ENCODE measurements around the gene LRP8.

Gene LRP8

DNA sequence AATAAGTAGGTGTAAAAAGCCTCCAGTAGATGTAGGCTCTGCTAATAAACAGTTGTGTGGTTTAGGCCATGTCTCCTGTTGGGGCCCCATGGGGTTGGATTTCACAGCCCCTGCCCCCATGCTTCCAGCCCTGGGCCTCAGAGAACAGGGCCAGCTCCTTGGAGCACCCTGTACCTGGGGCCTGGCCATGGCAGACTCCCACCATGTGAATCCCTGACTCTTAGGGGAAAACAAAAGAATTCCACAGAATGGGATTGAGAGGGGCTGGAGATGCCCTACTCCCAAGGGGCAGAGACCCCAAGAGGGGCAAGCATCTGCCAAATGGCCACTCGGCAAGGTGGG lies 11.5 kb downstream of the LRP8 start:
- peak overlapping the region; percentile 81 for H3K27ac ChIP-seq
- no peaks in the 10 kb centered on the region for H3K9me3 ChIP-seq
- H3K4me2 ChIP-seq, result peak overlapping the region; percentile 97
- H3K4me3 ChIP-seq, result peak overlapping the region; percentile 52
- peaks cover 98% of the 10 kb centered on the region for H4K20me1 ChIP-seq
- peaks cover 100% of the 10 kb centered on the region for H3K4me1 ChIP-seq
- H3K36me3 ChIP-seq, result peaks cover 55% of the 10 kb centered on the region
- no peaks in the 10 kb centered on the region for H3K27me3 ChIP-seq
- peak overlapping the region; percentile 71 for H3K9ac ChIP-seq
- no peak for TF ChIP-seq Cebpa-rat (IDR thresholded peaks at IDR 0.05)

DNA sequence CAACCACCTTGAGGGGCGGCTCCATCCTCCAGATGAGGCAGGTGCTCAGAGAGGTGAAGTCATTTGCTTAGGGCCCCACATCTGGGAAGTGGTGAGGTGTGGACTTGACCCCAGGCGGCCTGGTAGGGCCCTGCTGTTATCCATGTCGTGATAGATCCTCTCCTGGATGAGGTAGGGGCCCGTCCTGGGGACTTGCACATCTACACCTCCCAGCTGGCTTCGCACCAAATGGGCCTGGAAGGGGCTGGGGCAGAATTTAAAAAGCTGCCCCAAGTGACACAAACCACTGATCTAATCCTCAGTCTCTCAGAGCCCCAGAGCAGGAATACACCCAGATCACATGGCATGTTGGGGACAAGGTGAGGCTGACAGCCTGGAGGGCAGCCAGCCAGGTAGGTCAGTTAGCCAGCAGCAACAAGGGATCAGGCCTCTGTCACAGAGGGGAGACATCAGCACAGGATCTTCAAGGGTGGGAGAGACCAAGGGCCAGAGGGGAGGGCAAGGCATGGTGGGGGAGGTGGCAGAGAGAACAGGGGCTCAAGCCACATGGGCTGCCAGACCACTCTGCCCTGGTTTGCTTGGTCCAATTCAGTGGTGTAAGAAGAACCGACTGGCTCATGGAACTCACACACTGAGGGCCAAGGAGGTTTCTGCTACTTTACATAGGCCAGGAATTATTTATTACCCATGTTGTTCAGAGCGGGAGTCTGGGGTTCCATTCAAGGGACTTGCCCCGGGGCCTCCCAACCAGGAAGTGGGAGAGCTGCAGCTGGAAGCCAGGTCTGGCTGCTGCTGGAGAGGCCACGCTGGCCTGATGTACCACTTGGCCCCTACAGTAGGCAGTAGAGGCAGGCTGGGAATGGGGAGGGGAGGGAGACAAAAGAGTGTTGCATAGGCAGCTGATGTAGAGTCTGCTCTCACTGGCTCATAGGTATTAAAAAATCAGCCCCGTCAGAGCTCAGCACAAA lies 12.1 kb downstream of the LRP8 start:
- Histone ChIP-seq H3K9me3 (no peaks in the 10 kb centered on the region), H3K27ac (peak overlapping the region; percentile 81), H3K4me1 (peaks cover 100% of the 10 kb centered on the region), H3K4me3 (peak overlapping the region; percentile 52), H3K9ac (peak overlapping the region; percentile 71), H3K27me3 (no peaks in the 10 kb centered on the region), H3K36me3 (peaks cover 53% of the 10 kb centered on the region), H4K20me1 (peaks cover 98% of the 10 kb centered on the region), H3K4me2 (peak overlapping the region; percentile 97)
- TF ChIP-seq Cebpa-rat (IDR thresholded peaks at IDR 0.05), result no peak

DNA sequence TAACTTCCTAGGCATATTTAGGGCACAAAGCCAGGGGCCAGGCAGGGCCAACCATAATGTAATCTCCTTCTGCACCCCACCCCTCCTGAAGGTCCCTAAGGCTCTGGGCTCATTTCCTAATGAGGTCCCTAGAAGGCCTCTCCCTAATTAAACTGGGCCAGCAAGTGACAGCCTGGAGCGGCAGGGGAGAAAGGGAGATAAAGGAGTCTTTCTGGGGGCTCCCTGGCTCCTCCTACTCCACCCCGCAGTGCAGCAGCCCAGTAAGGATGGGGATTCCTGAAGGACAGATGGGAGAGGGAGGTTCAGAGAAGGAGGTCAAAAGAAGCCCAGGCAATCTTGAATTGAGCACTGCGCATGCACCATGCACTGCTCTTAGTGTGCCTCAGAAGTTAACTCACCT lies 12.8 kb downstream of the LRP8 start:
- Histone ChIP-seq H3K9me3 (no peaks in the 10 kb centered on the region), H3K4me2 (peak overlapping the region; percentile 97), H3K27me3 (no peaks in the 10 kb centered on the region), H3K36me3 (peaks cover 53% of the 10 kb centered on the region), H3K4me3 (no peak overlapping the region), H3K9ac (peak overlapping the region; percentile 8; the same call in 1 of the 2 replicates), H4K20me1 (peaks cover 98% of the 10 kb centered on the region), H3K4me1 (peaks cover 100% of the 10 kb centered on the region), H3K27ac (peak overlapping the region; percentile 81; the same call in 1 of the 2 replicates)
- no peak for TF ChIP-seq Cebpa-rat (IDR thresholded peaks at IDR 0.05)

DNA sequence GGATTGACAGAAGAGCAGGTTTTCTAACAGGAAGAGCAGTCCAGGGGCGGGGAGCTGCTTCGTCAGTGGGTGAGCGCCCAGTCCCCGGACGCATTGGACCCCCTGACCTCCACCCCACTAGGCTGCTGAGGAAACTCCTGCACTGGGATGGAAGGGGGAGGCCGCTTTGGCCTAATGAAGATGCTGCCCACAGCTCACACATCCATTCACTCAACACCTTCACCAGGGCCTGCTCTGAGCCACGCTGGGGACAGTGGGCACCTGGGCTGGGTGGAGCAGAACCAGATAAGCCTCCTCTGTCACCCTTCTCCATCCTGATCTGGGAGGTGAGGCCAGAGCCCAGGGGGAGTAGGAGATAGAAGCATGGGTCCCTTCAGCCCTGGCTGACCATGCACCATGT lies 13.3 kb downstream of the LRP8 start:
- Histone ChIP-seq H3K36me3 (peaks cover 55% of the 10 kb centered on the region), H3K27ac (peak overlapping the region; percentile 81), H4K20me1 (peaks cover 98% of the 10 kb centered on the region), H3K9ac (peak overlapping the region; percentile 8; the same call in 1 of the 2 replicates), H3K4me2 (peak overlapping the region; percentile 97), H3K27me3 (no peaks in the 10 kb centered on the region), H3K4me3 (no peak overlapping the region), H3K9me3 (no peaks in the 10 kb centered on the region), H3K4me1 (peaks cover 100% of the 10 kb centered on the region)
- no peak for TF ChIP-seq Cebpa-rat (IDR thresholded peaks at IDR 0.05)

DNA sequence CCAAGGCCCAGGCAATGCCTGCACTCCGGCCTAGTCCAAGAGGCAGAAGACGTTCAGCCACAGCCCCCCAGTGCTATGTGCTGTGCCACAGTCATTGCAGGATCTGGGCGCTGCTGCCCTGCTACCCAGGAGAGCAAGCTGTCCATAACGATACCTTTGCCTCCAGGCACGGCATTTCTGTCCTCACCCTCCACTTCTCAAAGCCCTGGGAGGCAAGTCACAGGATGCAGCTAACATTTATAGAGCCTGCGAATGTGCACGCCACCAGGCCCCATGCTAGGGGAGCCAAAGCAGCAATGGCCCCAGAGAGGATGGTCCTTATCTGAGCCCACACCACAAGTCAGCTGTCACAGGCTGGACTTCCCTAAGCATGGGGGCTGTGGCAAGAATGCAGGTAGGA lies 13.8 kb downstream of the LRP8 start:
- H3K4me1 ChIP-seq, result peaks cover 100% of the 10 kb centered on the region

DNA sequence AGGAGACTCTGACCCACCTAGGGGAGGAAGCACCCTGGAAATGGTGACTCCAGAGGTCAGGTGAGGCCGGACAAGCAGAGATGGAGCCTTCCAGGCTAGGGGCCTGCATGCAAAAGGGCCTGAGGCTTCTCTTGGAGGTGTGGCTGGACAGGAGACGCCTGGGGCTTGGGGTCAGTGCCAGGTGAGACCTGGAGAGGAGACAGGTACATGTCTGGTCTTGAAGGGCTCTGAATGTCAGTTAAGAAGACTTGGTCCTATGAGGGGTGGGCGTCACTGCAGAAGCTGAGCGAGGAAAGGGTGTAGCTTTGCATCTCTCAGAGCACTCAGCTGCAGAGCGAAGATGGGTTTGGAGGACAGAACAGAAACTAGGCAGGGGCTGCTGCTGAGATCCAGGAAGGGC lies 14.3 kb downstream of the LRP8 start:
- no peaks in the 10 kb centered on the region for H3K9me3 ChIP-seq
- H3K27ac ChIP-seq, result peak overlapping the region; percentile 81
- H3K4me3 ChIP-seq, result 0 out of 2 replicates have a peak overlapping the region, but pooled peaks have one; percentile 10
- peaks cover 98% of the 10 kb centered on the region for H4K20me1 ChIP-seq
- peaks cover 59% of the 10 kb centered on the region for H3K36me3 ChIP-seq
- peak overlapping the region; percentile 97 for H3K4me2 ChIP-seq
- no peaks in the 10 kb centered on the region for H3K27me3 ChIP-seq
- no peak for TF ChIP-seq Cebpa-rat (IDR thresholded peaks at IDR 0.05)
- peak overlapping the region; percentile 8; the same call in 1 of the 2 replicates for H3K9ac ChIP-seq
- peaks cover 100% of the 10 kb centered on the region for H3K4me1 ChIP-seq

More for the DNA sequence above, 13.8 kb downstream of the LRP8 start:
- TF ChIP-seq Cebpa-rat (IDR thresholded peaks at IDR 0.05), result no peak
- Histone ChIP-seq H3K4me2 (peak overlapping the region; percentile 97), H3K9me3 (no peaks in the 10 kb centered on the region), H3K9ac (peak overlapping the region; percentile 8; the same call in 1 of the 2 replicates), H3K27me3 (no peaks in the 10 kb centered on the region), H3K36me3 (peaks cover 56% of the 10 kb centered on the region), H4K20me1 (peaks cover 98% of the 10 kb centered on the region), H3K27ac (peak overlapping the region; percentile 81), H3K4me3 (no peak overlapping the region)

DNA sequence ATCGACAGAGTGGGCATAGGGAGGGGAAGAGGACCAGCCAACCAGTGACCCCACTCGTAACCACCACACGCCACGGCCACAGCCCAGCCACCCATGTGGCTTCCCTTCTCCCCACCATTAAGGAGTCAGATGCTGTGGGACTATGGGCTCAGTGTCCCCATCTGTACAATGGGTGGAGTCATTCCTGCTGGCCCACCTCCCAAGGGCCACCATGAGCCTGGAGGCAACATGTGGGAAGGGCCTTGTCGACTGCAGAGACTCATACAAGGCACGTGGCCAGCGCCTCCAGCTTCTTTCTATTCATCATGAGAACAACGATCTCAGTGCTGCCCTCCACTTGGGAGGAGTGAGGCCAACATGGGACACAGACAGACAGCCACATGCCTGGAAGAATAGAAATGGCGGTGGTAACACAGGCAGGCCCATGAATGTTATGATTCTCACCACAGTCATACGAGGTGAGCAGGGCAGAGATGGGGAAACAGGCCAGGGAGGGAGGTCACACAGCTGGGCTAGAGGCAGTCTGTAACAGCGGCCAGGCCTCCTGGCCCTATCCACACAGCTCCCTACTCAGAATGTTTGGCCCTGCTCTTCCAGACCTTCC lies 16.1 kb downstream of the LRP8 start:
- Histone ChIP-seq H3K9ac (peak overlapping the region; percentile 24; the same call in 1 of the 2 replicates), H4K20me1 (peaks cover 100% of the 10 kb centered on the region), H3K9me3 (no peaks in the 10 kb centered on the region), H3K27ac (peak overlapping the region; percentile 81; the same call in 1 of the 2 replicates), H3K4me3 (no peak overlapping the region), H3K27me3 (no peaks in the 10 kb centered on the region), H3K4me1 (peaks cover 95% of the 10 kb centered on the region), H3K4me2 (peak overlapping the region; percentile 97), H3K36me3 (peaks cover 77% of the 10 kb centered on the region)
- no peak for TF ChIP-seq Cebpa-rat (IDR thresholded peaks at IDR 0.05)

DNA sequence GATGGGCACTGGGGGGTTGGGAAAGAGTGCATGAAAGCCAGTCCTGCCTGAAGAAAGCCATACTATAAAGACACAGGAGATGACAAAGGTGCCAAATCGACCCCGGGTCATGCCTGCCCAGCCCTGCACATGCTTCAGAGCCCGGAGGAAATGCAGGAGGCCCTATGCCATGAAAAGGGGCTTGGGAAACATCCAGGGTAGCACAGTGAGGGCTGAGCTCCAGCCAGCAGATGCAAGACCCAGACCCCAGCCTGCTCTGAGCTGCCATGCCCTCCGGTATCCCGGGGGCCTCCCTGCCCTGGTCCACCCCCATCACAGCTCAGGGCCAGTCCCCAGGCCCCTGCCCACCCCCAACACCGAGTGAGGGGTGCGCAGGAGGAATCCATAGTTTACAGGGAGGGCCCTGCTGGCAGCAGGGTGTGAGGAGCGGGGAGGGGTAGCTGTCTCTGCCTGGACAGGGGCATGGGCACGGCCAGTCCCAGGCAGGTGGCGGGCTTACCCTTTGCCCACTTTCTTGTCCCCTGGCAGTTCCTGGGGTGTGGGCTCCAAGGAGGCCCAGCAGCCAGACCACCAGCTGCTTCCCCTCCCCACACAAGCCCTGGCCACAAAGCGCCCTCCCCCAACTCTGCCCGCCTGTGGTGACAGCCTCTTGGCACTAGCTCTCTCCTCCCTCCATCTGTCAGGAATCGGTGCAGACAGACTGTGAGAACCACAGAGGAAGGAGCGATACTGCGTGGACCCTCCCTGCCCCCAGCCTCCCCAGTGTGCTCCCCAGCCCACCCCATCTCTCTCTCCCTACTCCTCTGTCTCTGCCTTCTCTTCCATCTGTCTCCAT lies 16.8 kb downstream of the LRP8 start:
- H3K4me3 ChIP-seq, result no peak overlapping the region
- no peaks in the 10 kb centered on the region for H3K27me3 ChIP-seq
- peaks cover 100% of the 10 kb centered on the region for H4K20me1 ChIP-seq
- peaks cover 95% of the 10 kb centered on the region for H3K4me1 ChIP-seq
- H3K9me3 ChIP-seq, result no peaks in the 10 kb centered on the region
- peak overlapping the region; percentile 24; the same call in 1 of the 2 replicates for H3K9ac ChIP-seq
- no peak for TF ChIP-seq Cebpa-rat (IDR thresholded peaks at IDR 0.05)
- peak overlapping the region; percentile 81 for H3K27ac ChIP-seq
- H3K36me3 ChIP-seq, result peaks cover 84% of the 10 kb centered on the region
- H3K4me2 ChIP-seq, result peak overlapping the region; percentile 97

DNA sequence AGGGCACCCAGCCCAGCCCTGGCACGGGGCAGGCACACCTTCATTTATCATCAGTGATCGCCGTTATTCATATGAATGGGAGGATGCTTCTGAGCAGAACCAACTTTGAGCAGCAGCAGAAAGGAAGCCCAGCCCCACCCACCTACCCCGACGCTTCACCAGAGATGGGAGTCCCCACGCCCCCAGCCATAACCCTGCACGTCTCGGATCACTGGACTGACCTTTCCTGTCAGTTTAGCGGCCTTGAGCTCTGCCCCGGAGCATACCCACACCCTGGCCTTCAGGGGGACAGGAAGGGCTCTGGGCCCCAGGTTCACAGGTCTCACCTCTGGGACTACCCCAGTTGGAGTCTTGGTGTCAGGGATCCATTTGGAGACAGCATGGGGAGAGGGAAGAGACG lies 18.1 kb downstream of the LRP8 start:
- Histone ChIP-seq H4K20me1 (peaks cover 100% of the 10 kb centered on the region), H3K4me1 (peaks cover 87% of the 10 kb centered on the region), H3K27ac (0 out of 2 replicates have a peak overlapping the region, but pooled peaks have one; percentile 9), H3K9ac (no peak overlapping the region), H3K27me3 (no peaks in the 10 kb centered on the region), H3K9me3 (no peaks in the 10 kb centered on the region), H3K4me2 (0 out of 2 replicates have a peak overlapping the region, but pooled peaks have one; percentile 5), H3K36me3 (peaks cover 85% of the 10 kb centered on the region), H3K4me3 (no peak overlapping the region)
- no peak for TF ChIP-seq Cebpa-rat (IDR thresholded peaks at IDR 0.05)
